GM18867 (cell line): ENCODE results near the gene SLC6A3.
"Not testable (repeated sequence)": the region's sequence is repeated elsewhere in the genome, so short reads cannot be mapped to it uniquely, and the experiment has no call there.

Source experiments
- ATAC-seq: cut with Tn5 transposase; IDR thresholded peaks from one replicate; pipeline ENCODE4 v1.9.1; 2021; ENCODE audit warnings: mild to moderate bottlenecking, moderate library complexity; ENCODE audit not compliant: unreplicated experiment

SLC6A3 gene

DNA sequence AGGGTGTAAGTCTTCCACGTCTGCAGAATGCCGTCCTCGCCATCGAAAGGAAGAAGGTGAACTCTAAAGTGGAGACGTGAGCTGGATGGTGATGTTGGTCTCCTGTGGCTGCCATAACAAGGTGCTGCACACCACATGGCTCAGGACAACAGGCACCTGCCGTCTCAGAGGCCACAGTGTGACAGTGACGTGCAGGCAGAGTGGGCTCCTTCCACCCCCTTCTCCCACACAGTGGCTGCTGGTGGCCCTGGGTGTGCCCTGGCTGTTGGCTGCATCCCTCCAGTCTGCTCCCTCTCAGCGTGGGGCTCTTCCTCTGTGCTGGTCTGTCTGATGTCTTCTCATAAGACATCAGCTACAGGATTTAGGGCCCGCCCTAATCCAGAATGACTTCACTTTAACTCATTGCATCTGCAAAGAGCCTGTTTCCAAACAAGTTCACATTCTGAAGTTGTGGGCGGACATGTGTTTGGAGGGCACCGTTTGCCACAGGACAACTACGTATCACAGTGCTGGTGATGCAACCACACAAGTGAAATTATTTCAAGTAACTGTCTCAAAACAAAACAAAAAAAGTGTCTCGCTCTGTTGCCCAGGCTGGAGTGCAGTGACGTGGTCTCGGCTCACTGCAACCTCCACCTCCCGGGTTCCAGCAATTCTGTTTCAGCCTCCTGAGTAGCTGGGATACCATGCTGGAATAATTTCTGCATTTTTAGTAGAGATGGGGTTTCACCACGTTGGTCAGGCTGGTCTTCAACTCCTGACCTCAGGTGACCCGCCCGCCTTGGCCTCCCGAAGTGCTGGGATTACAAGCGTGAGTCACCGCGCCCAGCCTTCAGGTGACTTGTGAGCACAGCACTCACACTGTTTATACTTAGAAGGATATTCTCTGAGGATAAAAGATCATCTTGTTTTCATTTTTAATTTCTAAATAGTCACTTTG is 69.1 kb downstream of the SLC6A3 start:
- no peak for ATAC-seq

DNA sequence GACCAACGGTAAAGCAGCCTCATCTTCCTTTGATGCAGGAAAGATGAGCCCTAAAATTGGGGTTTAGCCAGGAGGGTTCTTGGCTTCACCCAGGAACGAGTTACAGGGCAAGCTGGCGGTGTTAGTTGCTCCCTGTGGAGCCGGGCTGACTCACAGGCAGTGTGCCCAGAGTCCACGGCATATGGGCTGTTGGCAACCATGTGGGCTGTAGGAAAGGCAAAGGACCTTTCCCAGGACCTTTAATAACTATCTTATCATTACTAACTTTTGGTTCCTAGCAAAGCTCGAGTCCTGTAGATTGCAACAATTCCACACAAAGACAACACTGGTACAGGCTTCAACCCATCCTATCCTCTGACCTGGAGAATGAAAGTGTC is 70.6 kb downstream of the SLC6A3 start:
- no peak for ATAC-seq

DNA sequence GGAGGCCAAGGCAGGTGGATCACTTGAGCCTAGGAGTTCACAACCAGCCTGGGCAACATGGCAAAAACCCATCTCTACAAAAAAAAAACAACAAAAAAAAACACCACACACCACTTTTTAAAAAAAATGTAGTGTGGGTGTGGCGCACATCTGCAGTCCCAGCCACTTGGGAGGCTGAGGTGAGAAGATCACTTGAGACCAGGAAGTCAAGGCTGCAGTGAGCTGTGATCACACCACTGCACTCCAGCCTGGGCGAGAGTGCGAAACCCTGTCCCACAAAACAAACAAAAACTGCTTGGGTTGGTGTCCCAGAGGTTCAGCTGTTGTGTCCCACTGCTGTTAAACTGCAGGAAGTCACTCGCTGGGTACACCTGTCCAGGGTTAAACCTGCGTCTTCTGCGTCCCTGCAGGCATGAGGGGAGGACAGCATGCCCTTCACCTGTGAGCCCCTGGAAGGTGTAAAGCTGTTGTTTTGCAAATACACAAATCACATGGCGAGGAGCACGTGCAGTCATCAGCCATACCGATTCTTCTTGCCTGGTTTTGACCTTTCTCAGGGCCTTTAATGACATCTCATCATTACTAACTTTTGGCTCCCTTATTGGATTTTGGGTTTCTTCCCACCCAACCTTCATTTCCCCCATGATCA is 71.1 kb downstream of the SLC6A3 start:
- ATAC-seq = no peak

DNA sequence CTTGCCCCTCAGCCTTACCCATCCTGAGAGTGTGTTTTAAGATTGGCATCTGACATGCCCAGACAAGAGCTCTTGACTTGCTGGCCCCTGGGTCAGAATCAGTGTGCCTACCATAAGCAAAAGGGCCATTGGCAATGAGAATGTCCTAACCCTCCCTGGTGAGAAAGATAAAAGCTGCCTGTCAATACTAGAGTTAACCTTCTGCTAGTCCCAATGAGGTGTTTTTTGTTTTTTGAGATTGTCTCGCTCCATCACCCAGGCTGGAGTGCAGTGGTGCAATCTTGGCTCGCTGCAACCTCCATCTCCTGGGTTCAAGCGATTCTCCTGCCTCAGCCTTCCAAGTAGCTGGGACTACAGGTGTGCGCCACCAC is 73.3 kb downstream of the SLC6A3 start:
- ATAC-seq = not testable (repeated sequence)

DNA sequence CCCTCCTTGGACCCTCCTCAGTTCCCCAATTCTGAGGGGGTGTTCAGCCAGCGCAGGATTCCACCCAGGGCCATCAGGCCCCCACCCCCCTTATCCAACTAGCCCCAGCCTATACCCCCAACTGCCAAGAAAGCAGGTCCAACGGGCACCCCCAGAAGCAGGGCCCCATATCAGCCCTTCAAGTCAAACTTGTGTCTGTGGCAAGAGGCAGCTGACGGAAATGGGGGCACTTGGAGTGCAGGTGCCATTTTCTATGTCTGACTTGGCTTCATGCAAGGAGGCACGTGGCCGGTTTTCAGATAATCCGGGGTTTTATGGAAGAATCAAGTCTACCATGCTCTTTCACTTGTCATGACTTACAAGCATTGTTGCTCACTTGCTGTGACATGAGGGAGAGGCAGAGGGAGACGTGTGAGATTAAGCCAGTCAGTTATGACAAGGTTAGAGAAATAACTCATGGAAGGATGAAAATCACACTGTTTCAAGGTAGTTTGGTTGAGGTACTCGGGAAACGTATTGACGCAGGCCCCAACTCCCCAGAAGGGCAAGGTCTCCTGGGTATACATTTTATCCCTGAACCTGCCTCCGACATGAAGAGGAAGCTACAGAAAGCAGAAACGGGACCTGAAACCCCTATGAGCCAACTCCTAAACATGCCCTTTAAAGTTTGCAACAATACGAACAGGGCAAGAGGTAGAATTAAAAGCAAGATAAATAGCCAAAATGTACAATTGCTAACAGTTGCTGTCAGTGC is 73.8 kb downstream of the SLC6A3 start:
- ATAC-seq = no peak

DNA sequence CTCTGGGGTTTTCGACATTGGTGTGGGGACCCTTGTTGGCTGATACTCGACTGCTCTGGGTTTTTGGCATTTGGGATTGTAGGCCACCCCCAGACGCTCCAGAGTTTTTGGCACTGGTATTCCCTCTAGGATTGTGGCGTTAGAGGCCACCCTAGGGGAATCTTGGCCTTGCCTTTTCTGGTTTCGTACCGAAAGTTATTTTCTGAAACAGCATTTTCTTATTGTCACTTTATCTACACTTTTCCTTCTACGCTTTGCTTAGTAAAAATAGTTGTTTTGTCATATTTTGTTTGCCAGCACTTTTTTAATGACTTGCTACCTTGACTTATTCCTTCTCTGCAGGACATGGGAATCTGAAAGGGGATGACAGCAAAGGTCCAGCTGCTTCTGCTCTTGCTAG is 75.2 kb downstream of the SLC6A3 start:
- no peak for ATAC-seq

DNA sequence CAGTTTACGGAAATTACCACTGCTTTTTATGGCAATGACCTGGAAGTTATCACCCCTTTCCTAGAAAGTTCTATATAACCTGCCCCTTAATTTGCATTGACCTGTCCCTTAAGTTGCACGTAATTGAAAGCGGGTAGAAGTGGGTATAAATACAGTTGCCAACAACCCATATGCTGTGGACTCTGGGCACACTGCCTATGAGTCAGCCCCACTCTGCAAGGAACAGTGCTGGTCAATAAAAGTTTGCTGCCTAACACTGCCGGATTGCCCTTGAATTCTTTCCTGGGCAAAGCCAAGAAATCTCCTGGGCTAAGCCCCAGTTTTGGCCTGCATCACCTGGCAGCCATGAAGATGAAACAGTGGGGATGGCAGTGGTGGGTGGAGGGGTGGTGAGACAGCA is 76.5 kb downstream of the SLC6A3 start:
- ATAC-seq = no peak

DNA sequence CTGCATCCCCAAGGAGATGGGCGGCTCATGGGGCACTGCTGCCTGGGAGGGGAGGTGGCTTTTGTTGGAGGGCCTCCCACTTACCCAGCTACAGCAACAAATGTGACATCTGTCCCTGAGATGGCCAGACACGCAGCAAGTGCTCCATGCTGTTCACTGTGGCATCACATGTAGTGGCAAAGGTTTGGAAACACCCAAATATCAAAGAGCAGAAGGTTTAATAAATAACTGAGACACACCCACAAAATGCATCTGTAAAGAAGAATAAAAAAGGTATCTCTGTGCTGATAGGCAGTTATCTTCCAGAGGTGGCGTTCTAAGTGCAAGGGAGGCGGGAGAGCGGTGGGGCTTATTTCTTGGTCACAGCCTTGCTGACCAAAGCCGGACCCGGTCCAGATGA is 77.0 kb downstream of the SLC6A3 start:
- no peak for ATAC-seq

DNA sequence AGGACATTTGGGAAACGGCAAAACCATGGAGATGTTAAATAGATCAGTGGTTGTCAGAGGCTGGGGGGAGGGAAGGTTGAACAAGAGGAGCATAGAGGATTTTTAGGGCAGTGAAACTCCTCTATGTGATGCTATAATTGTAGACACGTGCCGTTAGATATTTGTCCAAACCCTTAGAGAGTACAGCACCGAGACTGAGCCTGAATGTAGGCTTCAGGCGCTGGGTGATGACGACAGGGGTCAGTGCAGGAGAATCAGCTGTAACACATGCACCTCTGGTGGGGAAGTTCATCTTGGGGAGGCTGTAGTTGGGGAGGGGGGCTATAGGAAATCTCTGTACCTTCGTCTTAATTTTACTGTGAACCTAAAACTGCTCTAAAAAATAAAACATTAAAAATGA is 78.1 kb downstream of the SLC6A3 start:
- ATAC-seq = no peak

DNA sequence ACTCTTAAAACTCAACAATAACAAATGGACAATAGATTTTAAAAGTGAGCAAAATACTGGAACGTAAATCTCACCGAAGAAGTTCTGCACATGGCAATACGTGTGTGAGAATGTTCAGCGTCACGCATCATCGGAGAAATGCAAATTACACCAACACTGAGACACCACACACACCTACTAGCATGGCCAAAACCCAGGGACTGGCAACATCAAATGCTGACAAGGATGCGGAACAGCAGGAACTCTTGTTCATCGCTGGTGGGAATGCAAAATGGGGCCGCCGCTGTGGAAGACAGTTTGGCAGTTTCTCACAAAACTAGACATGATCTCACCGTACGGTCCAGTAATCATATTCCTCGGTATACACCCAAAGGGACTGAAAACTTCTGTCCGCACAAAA is 78.7 kb downstream of the SLC6A3 start:
- peak; percentile 74 for ATAC-seq

DNA sequence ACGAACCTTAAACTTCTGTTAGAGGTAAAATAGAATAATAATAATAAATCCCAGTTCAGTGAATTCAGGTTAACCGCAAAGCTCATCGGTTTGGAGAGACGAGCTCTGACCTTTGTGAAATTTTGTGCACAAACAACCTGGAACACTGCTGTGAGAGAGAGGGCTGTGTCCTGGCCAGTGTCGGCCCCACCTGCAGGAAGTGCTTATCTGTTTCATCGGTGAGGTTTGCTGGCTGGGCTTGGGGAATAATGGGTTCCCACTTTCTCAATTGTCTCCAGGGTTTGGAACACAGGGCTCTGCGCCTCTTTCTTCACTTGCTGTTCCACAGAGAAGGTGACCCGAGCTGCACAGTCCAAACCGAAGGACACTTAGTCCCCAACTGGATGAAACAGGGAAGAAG is 81.0 kb downstream of the SLC6A3 start:
- no peak for ATAC-seq

DNA sequence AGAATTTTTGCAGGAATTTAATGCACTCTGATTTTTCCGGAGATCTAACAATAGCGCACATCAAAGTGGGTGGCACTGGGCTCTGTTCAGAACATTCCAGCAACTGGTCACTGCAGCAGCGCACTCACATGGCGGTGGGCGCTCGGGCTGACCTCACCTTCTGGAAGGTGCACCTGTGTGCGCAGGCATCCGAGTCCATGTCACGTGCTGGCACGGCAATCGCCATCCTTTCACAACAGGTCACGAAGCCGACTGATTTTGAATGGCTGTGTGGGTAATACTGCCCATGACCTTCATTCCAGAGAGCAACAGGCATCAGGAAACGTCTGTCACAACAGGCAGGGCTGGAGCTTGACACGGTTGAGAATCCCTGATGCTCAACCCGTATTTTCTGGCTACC is 81.7 kb downstream of the SLC6A3 start:
- no peak for ATAC-seq

DNA sequence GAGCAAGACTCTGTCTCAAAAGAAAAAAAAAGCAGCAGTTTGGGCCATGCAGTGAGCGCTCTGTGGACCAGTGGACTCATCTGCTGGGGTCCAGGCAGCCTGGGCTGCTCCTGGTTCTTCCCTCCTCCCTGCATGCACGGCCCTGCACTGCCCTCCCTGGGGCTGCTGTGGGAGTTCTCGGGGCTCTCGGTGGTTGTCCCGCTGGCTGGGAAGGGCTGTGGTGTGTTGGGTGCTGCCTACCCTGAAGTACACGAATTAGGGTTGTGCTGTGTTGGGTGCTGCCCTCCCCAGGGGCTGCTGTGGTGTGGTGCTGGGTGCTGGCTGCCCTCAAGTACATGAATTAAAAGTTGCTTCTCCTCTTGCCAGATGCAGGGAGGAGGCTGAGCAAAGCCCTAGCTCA is 82.1 kb downstream of the SLC6A3 start:
- no peak for ATAC-seq

DNA sequence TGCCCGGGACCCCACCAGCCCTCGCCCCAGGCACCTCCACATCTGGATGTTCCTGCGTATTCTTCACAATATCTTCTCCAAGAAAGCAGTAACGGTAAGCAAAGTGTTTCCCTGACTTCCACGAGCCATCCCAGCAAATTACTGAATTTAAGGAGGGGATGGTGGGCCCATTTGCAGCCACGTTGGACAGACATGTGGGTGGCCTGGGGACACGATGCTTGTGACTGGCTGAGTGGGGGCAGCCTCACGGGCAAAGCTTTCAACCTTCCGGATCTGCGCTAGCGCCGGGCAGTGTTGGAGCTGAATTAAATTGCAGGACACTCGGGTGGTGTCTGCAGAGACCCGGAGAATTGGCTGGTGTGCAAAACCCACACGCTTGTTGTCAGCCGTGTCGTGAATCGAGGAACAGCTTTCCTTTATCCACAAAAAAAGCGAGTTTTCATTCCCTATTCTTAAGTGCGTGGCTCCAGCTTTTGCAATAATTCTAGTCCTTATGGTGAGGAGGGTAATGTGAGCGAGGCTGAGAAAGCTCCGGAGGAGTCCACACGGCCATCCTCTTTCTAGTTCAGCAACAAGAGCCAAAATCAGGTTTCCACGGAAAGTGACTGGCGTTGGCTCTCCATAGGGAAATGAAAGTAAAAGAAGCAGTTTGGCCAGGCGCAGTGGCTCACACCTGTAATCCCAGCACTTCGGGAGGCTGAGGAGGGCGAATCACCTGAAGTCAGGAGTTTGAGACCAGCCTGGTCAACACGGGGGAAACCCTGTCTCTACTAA is 82.8 kb downstream of the SLC6A3 start:
- no peak for ATAC-seq

DNA sequence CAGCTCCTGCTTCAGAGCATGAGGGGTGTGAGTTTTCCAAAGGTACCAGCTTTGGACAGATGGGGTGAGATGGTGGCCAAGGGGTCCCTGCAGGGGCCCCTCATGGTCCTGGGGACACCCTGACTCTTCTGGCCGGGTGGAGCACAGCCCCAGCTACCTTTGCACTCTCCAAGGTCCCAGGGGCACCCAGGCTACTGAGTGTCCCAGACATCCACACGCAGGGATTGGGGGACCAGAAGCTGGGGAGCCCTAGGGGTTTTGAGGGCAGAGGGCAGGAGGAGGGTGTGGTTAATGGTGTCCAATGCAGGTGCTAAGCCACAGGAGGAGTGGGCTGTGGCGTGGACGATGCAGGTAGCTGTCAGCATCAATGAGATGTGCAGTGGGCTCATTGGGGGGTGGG is 84.4 kb downstream of the SLC6A3 start:
- ATAC-seq = no peak

DNA sequence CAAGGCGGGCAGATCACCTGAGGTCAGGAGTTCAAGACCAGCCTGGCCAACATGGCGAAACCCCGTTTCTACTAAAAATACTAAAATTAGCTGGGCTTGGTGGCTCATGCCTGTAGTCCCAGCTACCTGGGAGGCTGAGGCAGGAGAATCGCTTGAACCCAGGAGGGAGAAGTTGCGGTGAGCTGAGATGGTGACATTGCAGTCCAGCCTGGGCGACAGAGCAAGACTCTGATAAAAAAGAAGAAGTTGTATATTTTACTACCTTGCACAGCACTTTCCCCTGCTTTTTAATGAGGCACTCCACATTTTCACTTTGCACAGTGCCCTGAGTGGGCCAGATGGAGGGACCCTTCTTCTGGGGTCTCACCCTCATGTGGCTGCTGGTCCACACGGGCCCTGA is 84.9 kb downstream of the SLC6A3 start:
- ATAC-seq = not testable (repeated sequence)

DNA sequence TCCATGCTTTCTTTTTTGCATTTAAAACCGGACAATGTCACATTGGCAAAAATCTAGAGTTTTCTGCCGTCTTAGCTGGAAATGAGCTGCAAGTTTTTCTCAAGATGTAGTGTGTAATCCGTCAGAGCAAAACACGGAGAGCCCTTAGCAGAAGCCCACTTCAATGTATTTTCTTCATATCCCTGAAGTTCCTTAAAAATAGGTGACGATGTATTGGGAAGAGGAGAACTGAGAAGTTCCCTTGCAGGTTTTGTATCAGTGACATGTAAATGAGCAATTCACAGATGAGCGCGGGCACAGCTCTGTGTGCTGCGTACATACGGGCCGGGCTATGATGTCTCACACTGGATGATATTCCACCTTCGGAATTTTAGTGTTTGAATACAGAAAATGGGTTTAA is 85.5 kb downstream of the SLC6A3 start:
- ATAC-seq = no peak

DNA sequence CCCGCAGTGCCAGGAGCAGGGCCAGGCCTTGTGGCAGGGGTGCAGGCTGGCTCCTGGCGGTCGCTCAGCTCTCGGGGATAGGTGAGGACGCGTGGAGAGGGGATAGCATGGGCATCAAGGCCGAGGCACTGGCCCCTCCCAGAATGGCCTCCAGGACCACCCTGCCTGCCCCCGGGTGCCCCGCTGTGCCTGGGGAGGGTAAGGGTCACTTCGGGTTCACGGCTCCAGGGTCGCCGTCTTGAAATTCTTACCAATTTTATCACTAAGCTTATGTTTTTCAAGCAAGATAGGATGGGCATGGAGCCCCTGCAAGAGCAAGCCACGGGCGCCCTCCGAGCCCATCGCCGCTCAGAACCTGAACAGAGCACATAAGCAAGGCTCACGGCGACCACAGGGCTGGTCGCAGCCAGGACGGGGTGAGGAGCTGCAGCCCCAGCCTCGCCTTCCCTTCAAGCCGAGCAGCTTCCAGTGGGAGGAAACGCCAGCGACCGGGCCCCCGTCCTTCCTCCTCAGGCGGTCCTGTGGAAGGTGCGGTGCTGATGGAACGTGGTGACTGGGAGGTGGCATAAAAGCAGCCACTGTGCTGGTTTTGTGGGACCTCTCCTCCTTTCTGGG is 86.1 kb downstream of the SLC6A3 start:
- no peak for ATAC-seq

DNA sequence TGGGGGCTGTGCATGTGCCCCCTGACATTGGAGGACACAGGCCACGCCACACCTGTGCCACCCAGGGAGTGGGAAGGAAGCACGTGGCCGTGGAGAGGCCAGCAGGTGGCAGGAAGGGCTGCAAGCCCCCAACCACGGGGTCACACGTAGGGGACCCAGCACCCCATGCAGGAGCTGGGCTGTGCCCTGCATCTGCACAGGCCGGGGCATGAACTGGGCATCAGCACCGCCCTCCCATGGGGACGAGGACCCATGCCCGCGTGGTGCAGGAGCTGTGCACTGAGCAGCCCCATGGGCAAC is 86.6 kb downstream of the SLC6A3 start:
- no peak for ATAC-seq

DNA sequence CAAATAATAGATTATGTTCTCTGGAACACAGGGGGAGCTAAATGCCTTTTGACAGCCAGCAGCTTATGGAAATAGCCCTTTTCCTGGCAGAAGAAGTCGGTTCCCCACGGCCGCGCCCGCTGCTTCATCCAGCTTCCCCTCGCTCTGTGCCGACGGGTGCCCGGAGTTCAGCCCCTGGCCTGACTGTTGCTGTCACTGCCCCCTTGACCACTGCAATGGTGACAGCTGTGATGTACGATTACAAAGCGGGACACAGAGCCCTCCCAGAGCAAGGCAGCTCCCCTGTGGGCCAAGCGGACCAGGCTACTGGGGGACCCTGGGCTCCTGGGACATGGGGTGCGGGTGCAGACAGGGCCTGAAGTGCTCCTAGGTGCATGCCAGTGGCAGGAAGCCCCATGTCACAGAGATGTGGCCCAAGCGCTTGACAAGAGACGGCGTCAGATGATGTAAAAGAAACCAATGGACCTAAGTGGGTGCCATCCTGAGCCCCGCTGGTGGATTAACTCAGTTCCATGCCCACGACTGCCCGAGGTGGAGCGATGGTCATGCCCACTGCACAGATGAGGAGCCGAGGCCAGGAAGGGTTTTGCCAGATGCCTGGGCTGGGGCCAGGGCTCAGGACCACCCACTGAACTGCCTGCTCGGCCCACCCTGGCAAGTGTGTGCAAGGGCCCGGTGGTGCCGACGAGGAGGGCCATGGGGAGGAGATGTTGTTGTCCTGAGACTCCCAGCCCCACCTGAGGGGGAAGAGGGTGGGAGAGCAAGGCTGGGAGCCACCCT is 87.1 kb downstream of the SLC6A3 start:
- no peak for ATAC-seq
